H1 (cell line): ENCODE measurements around the gene COL4A2. TPM values are rescaled to one million over a fixed set of nuclear protein-coding genes. Genes with fewer than 3 reads are reported as not detected.

ENCODE experiments used
- BCL11A ChIP-seq, 2 experiments: IDR thresholded peaks; one replicate each; pipeline ENCODE4 v1.6.1; 2011; ENCODE audit warnings: low read depth in 2 of 2, low read length in 2 of 2, mild to moderate bottlenecking in 2 of 2
- CEBPB ChIP-seq: IDR thresholded peaks from 2 replicates; pipeline ENCODE4 v1.6.1; 2012; ENCODE audit warnings: low read depth, low read length
- EP300 ChIP-seq, 2 experiments: IDR thresholded peaks; 1 replicate in 1 of 2; 2 replicates in 1 of 2; pipeline ENCODE4 v1.6.1; 2011 to 2012; ENCODE audit warnings: low read depth in 2 of 2, low read length in 2 of 2, mild to moderate bottlenecking in 2 of 2, borderline replicate concordance in 1 of 2, inconsistent platforms in 1 of 2, moderate library complexity in 1 of 2
- KDM4A ChIP-seq: IDR thresholded peaks from one replicate; pipeline ENCODE4 v1.7.1; 2012; ENCODE audit warnings: low read depth, mild to moderate bottlenecking, moderate library complexity, low read length, inconsistent platforms; ENCODE audit not compliant: severe bottlenecking
- RFX5 ChIP-seq: IDR thresholded peaks from 2 replicates; pipeline ENCODE4 v1.6.1; 2011; ENCODE audit warnings: low read depth, low read length, improper control_type of control experiment, borderline replicate concordance
- TCF12 ChIP-seq: IDR thresholded peaks from 2 replicates; pipeline ENCODE4 v1.6.1; 2011; ENCODE audit warnings: low read depth, mild to moderate bottlenecking, low read length
- polyA plus RNA-seq, 7 experiments: library from polyadenylated mRNA; depleted of rRNA in 3 of 7; stranded (reverse) in 5 of 7; unstranded in 2 of 7; fragments of >200 nt in 5 of 7; fragments of 200-250 nt in 2 of 7; gene quantifications; 1 replicate in 5 of 7; 2 replicates in 1 of 7; 4 replicates in 1 of 7; pipeline versions ENCODE4 v1.2.1 to v1.2.3, GENCODE V29; 2011 to 2013; ENCODE audit warnings: missing spikeins in 2 of 7, mixed read lengths in 2 of 7
- total RNA-seq: library from RNA; stranded (reverse); fragmentation: NEBNext Ultra II Directional; extraction: Animal tissue kit (Norgen Biotek cat#: 25700); gene quantifications from 2 replicates; pipeline ENCODE4 v1.2.1, GENCODE V29; 2021
- TF ChIP-seq, protein P1 (sequence below): fragments of 300-600 bp; sonication (generic); IDR thresholded peaks from 2 replicates; pipeline ENCODE4 v1.7.1; 2012; ENCODE audit warnings: low read length, moderate library complexity, mild to moderate bottlenecking, inconsistent platforms; ENCODE audit not compliant: insufficient replicate concordance
- TF ChIP-seq, protein P2 (sequence below), 3 experiments: IDR thresholded peaks; 1 replicate in 2 of 3; 2 replicates in 1 of 3; pipeline versions ENCODE4 v1.5.1 to v1.6.1; 2011; ENCODE audit warnings: low read length in 3 of 3, mild to moderate bottlenecking in 3 of 3, inconsistent platforms in 2 of 3, low read depth in 1 of 3, moderate library complexity in 1 of 3; ENCODE audit not compliant: insufficient read depth in 1 of 3; ENCODE audit errors: control extremely low read depth in 1 of 3

The COL4A2 gene
- total and polyA plus RNA-seq, 2 of the 8 experiments (the other 6 are each of a cell fraction or from before 2014, with no cell fraction given), result 80.4 to 87.3 TPM

DNA sequence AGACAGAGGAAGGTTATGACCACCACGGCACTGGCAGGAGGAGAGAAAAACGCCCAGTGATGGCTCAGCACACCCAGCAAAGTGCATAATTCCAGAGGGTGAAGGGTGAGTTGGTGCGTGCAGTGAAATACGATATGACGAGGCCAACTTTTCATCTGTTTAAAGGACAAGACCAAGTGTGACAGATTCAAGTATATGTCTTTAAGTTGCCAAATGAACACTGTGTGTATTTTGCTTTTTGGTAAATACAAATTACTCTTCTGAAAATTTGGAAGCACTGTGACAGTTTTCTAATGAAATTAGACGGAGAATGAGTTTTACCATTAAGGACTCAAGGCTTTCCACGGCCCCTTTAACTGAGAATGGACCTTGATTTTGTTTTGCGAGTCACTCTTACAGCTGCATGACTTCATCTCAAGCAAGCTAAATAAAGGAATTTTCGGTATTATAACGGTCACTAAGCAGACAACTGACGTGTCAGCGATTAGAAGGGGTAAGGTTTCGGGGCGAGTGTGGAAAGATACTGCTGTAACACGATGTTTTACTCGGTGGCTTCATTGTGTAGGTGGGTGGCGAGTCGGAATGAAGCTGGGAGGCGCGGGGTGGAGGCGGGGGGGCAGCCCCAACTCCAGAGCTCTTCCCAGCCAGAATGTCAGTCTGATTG lies 22.8 kb downstream of the COL4A2 start (continued):
- TF ChIP-seq, protein P1, sequence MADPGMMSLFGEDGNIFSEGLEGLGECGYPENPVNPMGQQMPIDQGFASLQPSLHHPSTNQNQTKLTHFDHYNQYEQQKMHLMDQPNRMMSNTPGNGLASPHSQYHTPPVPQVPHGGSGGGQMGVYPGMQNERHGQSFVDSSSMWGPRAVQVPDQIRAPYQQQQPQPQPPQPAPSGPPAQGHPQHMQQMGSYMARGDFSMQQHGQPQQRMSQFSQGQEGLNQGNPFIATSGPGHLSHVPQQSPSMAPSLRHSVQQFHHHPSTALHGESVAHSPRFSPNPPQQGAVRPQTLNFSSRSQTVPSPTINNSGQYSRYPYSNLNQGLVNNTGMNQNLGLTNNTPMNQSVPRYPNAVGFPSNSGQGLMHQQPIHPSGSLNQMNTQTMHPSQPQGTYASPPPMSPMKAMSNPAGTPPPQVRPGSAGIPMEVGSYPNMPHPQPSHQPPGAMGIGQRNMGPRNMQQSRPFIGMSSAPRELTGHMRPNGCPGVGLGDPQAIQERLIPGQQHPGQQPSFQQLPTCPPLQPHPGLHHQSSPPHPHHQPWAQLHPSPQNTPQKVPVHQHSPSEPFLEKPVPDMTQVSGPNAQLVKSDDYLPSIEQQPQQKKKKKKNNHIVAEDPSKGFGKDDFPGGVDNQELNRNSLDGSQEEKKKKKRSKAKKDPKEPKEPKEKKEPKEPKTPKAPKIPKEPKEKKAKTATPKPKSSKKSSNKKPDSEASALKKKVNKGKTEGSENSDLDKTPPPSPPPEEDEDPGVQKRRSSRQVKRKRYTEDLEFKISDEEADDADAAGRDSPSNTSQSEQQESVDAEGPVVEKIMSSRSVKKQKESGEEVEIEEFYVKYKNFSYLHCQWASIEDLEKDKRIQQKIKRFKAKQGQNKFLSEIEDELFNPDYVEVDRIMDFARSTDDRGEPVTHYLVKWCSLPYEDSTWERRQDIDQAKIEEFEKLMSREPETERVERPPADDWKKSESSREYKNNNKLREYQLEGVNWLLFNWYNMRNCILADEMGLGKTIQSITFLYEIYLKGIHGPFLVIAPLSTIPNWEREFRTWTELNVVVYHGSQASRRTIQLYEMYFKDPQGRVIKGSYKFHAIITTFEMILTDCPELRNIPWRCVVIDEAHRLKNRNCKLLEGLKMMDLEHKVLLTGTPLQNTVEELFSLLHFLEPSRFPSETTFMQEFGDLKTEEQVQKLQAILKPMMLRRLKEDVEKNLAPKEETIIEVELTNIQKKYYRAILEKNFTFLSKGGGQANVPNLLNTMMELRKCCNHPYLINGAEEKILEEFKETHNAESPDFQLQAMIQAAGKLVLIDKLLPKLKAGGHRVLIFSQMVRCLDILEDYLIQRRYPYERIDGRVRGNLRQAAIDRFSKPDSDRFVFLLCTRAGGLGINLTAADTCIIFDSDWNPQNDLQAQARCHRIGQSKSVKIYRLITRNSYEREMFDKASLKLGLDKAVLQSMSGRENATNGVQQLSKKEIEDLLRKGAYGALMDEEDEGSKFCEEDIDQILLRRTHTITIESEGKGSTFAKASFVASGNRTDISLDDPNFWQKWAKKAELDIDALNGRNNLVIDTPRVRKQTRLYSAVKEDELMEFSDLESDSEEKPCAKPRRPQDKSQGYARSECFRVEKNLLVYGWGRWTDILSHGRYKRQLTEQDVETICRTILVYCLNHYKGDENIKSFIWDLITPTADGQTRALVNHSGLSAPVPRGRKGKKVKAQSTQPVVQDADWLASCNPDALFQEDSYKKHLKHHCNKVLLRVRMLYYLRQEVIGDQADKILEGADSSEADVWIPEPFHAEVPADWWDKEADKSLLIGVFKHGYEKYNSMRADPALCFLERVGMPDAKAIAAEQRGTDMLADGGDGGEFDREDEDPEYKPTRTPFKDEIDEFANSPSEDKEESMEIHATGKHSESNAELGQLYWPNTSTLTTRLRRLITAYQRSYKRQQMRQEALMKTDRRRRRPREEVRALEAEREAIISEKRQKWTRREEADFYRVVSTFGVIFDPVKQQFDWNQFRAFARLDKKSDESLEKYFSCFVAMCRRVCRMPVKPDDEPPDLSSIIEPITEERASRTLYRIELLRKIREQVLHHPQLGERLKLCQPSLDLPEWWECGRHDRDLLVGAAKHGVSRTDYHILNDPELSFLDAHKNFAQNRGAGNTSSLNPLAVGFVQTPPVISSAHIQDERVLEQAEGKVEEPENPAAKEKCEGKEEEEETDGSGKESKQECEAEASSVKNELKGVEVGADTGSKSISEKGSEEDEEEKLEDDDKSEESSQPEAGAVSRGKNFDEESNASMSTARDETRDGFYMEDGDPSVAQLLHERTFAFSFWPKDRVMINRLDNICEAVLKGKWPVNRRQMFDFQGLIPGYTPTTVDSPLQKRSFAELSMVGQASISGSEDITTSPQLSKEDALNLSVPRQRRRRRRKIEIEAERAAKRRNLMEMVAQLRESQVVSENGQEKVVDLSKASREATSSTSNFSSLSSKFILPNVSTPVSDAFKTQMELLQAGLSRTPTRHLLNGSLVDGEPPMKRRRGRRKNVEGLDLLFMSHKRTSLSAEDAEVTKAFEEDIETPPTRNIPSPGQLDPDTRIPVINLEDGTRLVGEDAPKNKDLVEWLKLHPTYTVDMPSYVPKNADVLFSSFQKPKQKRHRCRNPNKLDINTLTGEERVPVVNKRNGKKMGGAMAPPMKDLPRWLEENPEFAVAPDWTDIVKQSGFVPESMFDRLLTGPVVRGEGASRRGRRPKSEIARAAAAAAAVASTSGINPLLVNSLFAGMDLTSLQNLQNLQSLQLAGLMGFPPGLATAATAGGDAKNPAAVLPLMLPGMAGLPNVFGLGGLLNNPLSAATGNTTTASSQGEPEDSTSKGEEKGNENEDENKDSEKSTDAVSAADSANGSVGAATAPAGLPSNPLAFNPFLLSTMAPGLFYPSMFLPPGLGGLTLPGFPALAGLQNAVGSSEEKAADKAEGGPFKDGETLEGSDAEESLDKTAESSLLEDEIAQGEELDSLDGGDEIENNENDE, result no peak
- TF ChIP-seq CEBPB (no peak), BCL11A (IDR thresholded peaks at IDR 0.05; ENCODE audit: low read depth in 2 of 2, low read length in 2 of 2) (no peak), TCF12 (no peak), RFX5 (no peak), EP300 (IDR thresholded peaks at IDR 0.05; ENCODE audit: borderline replicate concordance in 1 of 2, low read depth in 2 of 2, low read length in 2 of 2) (no peak), KDM4A (no peak)
- TF ChIP-seq, protein P2, sequence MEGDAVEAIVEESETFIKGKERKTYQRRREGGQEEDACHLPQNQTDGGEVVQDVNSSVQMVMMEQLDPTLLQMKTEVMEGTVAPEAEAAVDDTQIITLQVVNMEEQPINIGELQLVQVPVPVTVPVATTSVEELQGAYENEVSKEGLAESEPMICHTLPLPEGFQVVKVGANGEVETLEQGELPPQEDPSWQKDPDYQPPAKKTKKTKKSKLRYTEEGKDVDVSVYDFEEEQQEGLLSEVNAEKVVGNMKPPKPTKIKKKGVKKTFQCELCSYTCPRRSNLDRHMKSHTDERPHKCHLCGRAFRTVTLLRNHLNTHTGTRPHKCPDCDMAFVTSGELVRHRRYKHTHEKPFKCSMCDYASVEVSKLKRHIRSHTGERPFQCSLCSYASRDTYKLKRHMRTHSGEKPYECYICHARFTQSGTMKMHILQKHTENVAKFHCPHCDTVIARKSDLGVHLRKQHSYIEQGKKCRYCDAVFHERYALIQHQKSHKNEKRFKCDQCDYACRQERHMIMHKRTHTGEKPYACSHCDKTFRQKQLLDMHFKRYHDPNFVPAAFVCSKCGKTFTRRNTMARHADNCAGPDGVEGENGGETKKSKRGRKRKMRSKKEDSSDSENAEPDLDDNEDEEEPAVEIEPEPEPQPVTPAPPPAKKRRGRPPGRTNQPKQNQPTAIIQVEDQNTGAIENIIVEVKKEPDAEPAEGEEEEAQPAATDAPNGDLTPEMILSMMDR (IDR thresholded peaks at IDR 0.05; ENCODE audit: control extremely low read depth in 1 of 3, insufficient read depth in 1 of 3, low read depth in 1 of 3, low read length in 3 of 3), result no peak
